GM18868 (cell line): ENCODE data around the gene ITGAE.

ENCODE experiments used
- ATAC-seq: cut with Tn5 transposase; IDR thresholded peaks from one replicate; pipeline ENCODE4 v1.9.1; 2021; ENCODE audit warnings: mild to moderate bottlenecking, moderate library complexity; ENCODE audit not compliant: unreplicated experiment

Gene ITGAE

DNA sequence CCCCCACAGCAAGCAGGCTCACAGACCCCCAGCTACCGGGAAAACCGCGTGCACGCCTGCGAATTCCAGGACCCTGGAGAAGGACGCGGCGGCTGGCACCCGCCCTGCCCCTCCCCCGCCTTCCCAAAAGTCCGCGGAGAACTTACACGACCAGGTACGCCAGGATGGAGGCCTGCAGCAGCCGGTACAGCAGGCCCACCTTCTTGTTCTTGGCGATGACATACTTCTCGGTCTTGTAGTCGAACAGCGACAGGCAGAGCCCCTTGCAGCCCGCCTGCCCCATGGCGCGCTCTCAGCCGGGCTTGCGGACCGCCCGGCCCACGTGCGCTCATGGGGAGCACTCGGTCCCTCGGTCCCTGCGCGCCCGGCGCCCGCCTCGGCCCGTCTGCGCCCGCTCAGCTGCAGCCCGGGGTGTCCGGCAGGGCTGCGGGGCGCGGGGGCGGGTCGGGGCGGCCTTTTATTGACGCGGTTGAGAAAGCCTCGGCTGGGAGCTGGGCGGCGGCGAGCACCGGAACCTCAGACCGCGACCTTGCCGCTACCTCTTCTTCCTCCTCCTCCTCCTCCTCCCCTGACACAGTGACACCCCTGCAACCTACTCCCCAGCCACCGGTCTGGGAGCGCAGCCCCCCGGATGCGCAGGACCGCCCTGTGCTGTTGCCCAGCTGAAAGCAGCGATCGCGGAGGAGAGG is 105.1 kb downstream of the ITGAE start, which contains the start of gene P2RX5:
Gene P2RX5 (minus strand): TSS at position 433 of the 689 bp plus-strand sequence. CDS start 150 bp downstream, at position 283.
- ATAC-seq: no peak

GRCh38 chr17:3695129-3695722 is 105.8 kb downstream of the ITGAE start:
- no peak for ATAC-seq

- ATAC-seq: peak; percentile 61
Measured at GRCh38 chr17:3693829-3694231, 107.2 kb downstream of the ITGAE start.

DNA sequence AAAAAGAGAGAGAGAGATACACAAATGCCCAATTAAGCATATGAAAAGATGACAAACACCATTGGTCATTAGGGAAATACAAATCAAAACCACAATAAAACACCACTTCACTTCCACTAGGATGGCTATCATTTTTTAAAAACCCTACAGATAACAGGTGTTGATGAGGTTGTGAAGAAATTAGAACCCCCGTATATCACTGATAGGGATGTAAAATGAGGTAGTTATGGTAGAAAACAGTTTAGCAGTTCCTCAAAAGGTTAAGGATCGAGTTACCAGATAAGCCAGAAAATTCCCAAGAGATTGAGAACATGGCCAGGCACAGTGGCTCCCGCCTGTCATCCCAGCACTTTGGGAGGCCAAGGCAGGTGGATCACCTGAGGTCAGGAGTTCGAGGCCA is 107.8 kb downstream of the ITGAE start:
- no peak for ATAC-seq

DNA sequence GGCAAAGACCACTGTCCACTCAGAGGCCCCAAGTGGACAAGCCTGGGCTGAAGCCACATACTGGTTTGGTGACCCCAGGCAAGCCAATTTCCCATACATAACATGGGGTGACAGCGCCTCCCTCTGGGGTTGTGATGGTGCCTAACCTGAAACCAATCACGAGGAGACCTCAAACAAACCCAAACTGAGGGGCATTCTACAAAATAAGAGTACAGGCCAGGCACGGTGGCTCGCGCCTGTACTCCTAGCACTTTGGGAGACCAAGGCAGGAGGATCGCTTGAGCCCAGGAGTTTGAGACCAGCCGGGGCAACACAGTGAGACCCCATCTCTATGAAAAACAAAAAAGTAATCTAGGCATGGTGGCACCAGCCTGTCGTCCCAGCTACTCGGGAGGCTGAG is 108.6 kb downstream of the ITGAE start:
- ATAC-seq: no peak

DNA sequence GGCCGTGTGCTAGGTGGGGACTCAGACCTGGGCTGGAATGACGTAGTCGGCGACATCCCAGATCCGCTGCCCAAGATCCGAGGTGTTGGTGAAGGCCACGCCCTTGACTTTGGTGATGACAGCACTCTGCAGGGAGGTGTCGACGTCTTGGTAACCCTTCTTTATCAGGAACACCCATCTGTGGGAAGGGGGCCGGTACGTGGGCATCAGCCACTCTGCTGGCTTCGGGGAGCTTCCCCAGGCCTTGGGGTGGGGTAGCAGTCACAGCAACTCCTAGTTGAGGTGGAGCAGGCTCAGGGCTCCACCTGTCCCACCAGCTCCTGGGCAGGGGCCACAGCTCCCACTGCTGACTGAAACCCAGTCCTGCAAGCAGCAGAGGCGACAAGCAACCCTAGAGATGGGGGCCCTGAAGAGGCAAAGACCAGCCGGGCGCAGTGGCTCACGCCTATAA is 109.3 kb downstream of the ITGAE start:
- no peak for ATAC-seq

GRCh38 chr17:3690094-3690715 is 110.8 kb downstream of the ITGAE start:
- ATAC-seq: no peak

GRCh38 chr17:3689262-3690093 is 111.5 kb downstream of the ITGAE start:
- no peak for ATAC-seq

GRCh38 chr17:3688852-3689261 is 112.1 kb downstream of the ITGAE start:
- ATAC-seq: no peak

GRCh38 chr17:3688027-3688553 is 112.9 kb downstream of the ITGAE start:
- no peak for ATAC-seq

- no peak for ATAC-seq
Measured at GRCh38 chr17:3685174-3685573, 115.8 kb downstream of the ITGAE start.

- no peak for ATAC-seq
Measured at GRCh38 chr17:3683054-3683511, 117.9 kb downstream of the ITGAE start.

DNA sequence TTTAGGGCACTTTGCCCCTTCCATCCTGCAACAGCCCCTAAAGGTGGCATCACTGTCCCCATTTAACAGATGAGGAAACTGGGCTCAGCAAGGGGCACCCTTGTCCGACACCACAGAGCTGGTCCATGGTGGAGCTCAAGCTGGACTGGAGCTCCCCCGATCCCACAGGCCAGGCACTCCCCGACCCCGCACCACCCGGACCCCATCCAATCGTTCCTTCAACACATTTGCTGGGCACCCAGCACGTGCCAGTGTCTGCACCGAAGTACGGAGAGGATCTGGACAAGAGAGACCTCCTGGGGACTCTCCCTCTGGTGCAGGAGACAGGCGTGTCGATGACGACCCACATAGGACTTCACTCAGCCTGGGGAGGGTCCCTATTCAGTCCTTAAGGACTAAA is 119.0 kb downstream of the ITGAE start:
- ATAC-seq: no peak

- ATAC-seq: no peak
Measured at GRCh38 chr17:3681565-3681964, 119.4 kb downstream of the ITGAE start.

GRCh38 chr17:3681057-3681456 is 119.9 kb downstream of the ITGAE start:
- ATAC-seq: no peak

GRCh38 chr17:3679531-3680126 is 121.4 kb downstream of the ITGAE start:
- no peak for ATAC-seq

DNA sequence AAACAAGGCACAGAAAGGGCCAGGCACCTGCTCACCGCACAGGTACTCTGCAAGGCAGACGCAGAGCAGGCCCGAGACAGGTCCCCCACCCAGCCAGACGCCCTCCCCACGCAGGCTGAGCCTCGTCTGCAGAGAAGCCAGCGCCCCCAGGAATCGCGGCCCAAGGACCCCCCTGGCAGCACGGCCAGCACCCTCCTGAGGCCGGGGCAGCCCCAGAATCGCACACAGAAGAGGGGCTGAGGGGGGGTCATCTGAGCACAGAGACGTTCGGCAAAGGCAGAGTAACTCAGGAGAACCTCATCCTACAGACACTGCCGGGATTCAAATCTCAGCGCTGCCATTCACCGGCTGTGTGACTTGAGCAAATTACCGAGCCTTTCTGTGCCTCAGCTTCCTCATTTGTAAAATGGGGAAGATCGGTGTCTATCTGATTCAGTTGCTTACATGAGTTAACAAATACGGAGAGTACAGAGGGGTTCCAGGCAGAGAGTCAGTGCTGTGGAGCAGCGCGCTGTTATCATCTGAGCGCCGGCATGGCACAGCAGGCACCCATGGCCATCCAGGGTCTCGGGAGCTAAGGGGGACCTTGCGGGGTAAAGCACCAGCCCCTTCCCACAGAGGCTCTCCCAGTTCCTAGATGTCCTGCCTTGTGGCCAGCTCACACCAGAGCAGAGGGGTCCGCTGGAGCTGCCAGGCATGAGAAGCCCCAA is 122.0 kb downstream of the ITGAE start:
- ATAC-seq: no peak

DNA sequence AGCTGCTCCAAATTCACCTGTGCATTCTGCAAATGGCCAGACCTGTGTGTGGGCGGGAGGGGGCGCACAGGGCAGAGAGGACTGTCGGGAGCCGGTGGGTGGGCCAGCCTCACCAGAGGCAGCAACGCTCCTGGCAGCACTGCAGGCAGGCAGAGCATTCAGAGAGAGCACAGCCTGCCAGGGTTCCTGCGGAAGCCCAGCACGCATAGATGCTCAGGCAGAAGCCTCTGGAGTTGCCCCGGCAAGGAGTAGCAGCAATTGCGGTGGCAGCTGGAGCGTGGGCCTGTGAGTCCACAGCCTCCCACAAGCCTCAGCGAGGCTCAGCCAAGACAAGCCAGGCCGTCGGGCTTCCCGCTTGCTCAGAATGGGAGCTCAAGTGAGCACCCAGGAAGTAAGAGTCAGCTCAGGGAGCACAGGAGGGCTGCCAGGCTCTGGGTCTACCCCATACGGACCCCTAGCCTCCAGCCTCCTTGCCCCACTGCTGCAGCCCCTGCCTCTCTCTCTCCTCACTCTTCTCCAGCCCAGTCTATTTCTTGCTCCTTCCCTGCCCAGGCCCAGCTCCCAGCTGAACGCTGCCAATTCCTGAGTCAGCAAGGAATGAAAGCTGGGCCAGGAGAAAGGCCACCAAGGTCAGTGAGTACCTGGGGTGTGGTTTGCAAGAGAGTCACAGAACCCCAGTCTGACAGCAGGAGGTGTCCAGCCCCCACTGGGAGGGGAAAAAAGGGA is 122.7 kb downstream of the ITGAE start:
- ATAC-seq: no peak

- no peak for ATAC-seq
Measured at GRCh38 chr17:3675886-3676285, 125.1 kb downstream of the ITGAE start.
